H9 (cell line): ENCODE data around the gene GPR107. TPM values are rescaled to one million over a fixed set of nuclear protein-coding genes. Genes with fewer than 3 reads are reported as not detected.
"Not testable (repeated sequence)": the region's sequence is repeated elsewhere in the genome, so short reads cannot be mapped to it uniquely, and the experiment has no call there.

Experiments
- DNase-seq: peaks from one replicate; pipeline ENCODE4 v3.0.0-alpha.2; 2017
- H2AFZ ChIP-seq: one replicate; pipeline ENCODE4 v1.6.1; 2013; ENCODE audit warnings: mild to moderate bottlenecking, low read length, control low read depth, moderate library complexity
- H2AK5ac ChIP-seq: 2 replicates; pipeline ENCODE4 v1.6.1; 2013; ENCODE audit warnings: low read length, control low read depth, mixed read lengths; ENCODE audit not compliant: insufficient read length
- H2BK120ac ChIP-seq: one replicate; pipeline ENCODE4 v1.6.1; 2013; ENCODE audit warnings: low read depth, mild to moderate bottlenecking, low read length, control low read depth, inconsistent platforms; ENCODE audit not compliant: poor library complexity, severe bottlenecking
- H2BK12ac ChIP-seq: 2 replicates; pipeline ENCODE4 v1.6.1; 2013; ENCODE audit warnings: low read length, control low read depth, mixed read lengths, low read depth; ENCODE audit not compliant: insufficient read length
- H2BK15ac ChIP-seq: 2 replicates; pipeline ENCODE4 v1.6.1; 2013; ENCODE audit warnings: low read depth, low read length, control low read depth
- H2BK20ac ChIP-seq: one replicate; pipeline ENCODE4 v1.6.1; 2013; ENCODE audit warnings: low read depth, mild to moderate bottlenecking, low read length, control low read depth, inconsistent platforms; ENCODE audit not compliant: poor library complexity, severe bottlenecking
- H2BK5ac ChIP-seq: 2 replicates; pipeline ENCODE4 v1.6.1; 2013; ENCODE audit warnings: low read length, control low read depth, mixed read lengths; ENCODE audit not compliant: insufficient read length
- H3K14ac ChIP-seq: 2 replicates; pipeline ENCODE4 v1.6.1; 2013; ENCODE audit warnings: low read length, control low read depth; ENCODE audit not compliant: insufficient read depth
- H3K18ac ChIP-seq: 2 replicates; pipeline ENCODE4 v1.6.1; 2013; ENCODE audit warnings: low read depth, mild to moderate bottlenecking, mixed read lengths, low read length, control low read depth; ENCODE audit not compliant: insufficient read length
- H3K23ac ChIP-seq: 2 replicates; pipeline ENCODE4 v1.6.1; 2013; ENCODE audit warnings: low read length, control low read depth, mixed read lengths, low read depth; ENCODE audit not compliant: insufficient read length
- H3K23me2 ChIP-seq: 2 replicates; pipeline ENCODE4 v1.6.1; 2013; ENCODE audit warnings: low read depth, mild to moderate bottlenecking, mixed read lengths, low read length, control low read depth; ENCODE audit not compliant: insufficient read length, poor library complexity, severe bottlenecking
- H3K27ac ChIP-seq: 2 replicates; pipeline ENCODE4 v1.5.1; 2013; ENCODE audit warnings: low read length, control low read depth, mixed read lengths, low read depth; ENCODE audit not compliant: insufficient read length
- H3K27me3 ChIP-seq: 2 replicates; pipeline ENCODE4 v1.6.1; 2013; ENCODE audit warnings: low read length, control low read depth, inconsistent platforms; ENCODE audit not compliant: insufficient read depth
- H3K4ac ChIP-seq: 2 replicates; pipeline ENCODE4 v1.6.1; 2013; ENCODE audit warnings: low read depth, mild to moderate bottlenecking, control low read depth, inconsistent platforms, low read length, moderate library complexity
- H3K4me1 ChIP-seq: 2 replicates; pipeline ENCODE4 v1.6.1; 2013; ENCODE audit warnings: low read length, control low read depth, inconsistent platforms; ENCODE audit not compliant: insufficient read depth
- H3K4me2 ChIP-seq: 2 replicates; pipeline ENCODE4 v1.6.1; 2013; ENCODE audit warnings: low read length, control low read depth, mixed read lengths; ENCODE audit not compliant: insufficient read length, insufficient read depth
- H3K56ac ChIP-seq: 2 replicates; pipeline ENCODE4 v1.6.1; 2013; ENCODE audit warnings: low read depth, mild to moderate bottlenecking, mixed read lengths, low read length, control low read depth; ENCODE audit not compliant: insufficient read length
- H3K79me1 ChIP-seq: 2 replicates; pipeline ENCODE4 v1.6.1; 2013; ENCODE audit warnings: low read depth, mild to moderate bottlenecking, moderate library complexity, low read length, control low read depth, inconsistent platforms; ENCODE audit not compliant: insufficient read depth, poor library complexity, severe bottlenecking
- H3K79me2 ChIP-seq: 2 replicates; pipeline ENCODE4 v1.6.1; 2013; ENCODE audit warnings: low read length, control low read depth, inconsistent platforms; ENCODE audit not compliant: insufficient read depth
- H3K9ac ChIP-seq: 2 replicates; pipeline ENCODE4 v1.6.1; 2013; ENCODE audit warnings: low read length, control low read depth, mixed read lengths; ENCODE audit not compliant: insufficient read length; ENCODE audit errors: extremely low read depth
- H3K9me3 ChIP-seq: one replicate; pipeline ENCODE4 v1.6.1; 2013; ENCODE audit warnings: low read depth, low read length, inconsistent platforms; ENCODE audit not compliant: control insufficient read depth
- H3T11ph ChIP-seq: one replicate; pipeline ENCODE4 v1.6.1; 2013; ENCODE audit warnings: mild to moderate bottlenecking, low read length, control low read depth, inconsistent platforms
- H4K20me1 ChIP-seq: one replicate; pipeline ENCODE4 v1.6.1; 2013; ENCODE audit not compliant: control insufficient read depth, insufficient read length, insufficient read depth
- H4K5ac ChIP-seq: 2 replicates; pipeline ENCODE4 v1.6.1; 2013; ENCODE audit warnings: low read depth, mild to moderate bottlenecking, mixed read lengths, low read length, control low read depth; ENCODE audit not compliant: insufficient read length
- H4K8ac ChIP-seq: replicated peaks from 2 replicates; pipeline ENCODE4 v1.6.1; 2013; ENCODE audit warnings: low read length, control low read depth, mixed read lengths, low read depth; ENCODE audit not compliant: insufficient read length
- H4K91ac ChIP-seq: 2 replicates; pipeline ENCODE4 v1.6.1; 2013; ENCODE audit warnings: low read depth, mild to moderate bottlenecking, moderate library complexity, mixed read lengths, low read length, control low read depth; ENCODE audit not compliant: insufficient read length
- H3K27ac Mint-ChIP-seq, 3 experiments: 2 replicates in 2 of 3; 3 replicates in 1 of 3; pipeline ENCODE4 v1.8.0; 2020 to 2021; ENCODE audit warnings: mixed read lengths in 3 of 3, mild to moderate bottlenecking in 1 of 3, moderate library complexity in 1 of 3
- H3K27me3 Mint-ChIP-seq: 2 replicates; pipeline ENCODE4 v1.8.0; 2021; ENCODE audit warnings: low read depth, mild to moderate bottlenecking, moderate library complexity, mixed read lengths
- H3K36me3 Mint-ChIP-seq, 3 experiments: 2 replicates in 2 of 3; 3 replicates in 1 of 3; pipeline ENCODE4 v1.8.0; 2020 to 2021; ENCODE audit warnings: low read depth in 3 of 3, mixed read lengths in 3 of 3; ENCODE audit not compliant: insufficient read depth in 1 of 3
- H3K4me1 Mint-ChIP-seq, 2 experiments: 2 replicates each; pipeline ENCODE4 v1.8.0; 2020; ENCODE audit warnings: mixed read lengths in 2 of 2
- H3K4me3 Mint-ChIP-seq, 2 experiments: 2 replicates in 1 of 2; 3 replicates in 1 of 2; pipeline ENCODE4 v1.8.0; 2020 to 2021; ENCODE audit warnings: mild to moderate bottlenecking in 2 of 2, mixed read lengths in 2 of 2, moderate library complexity in 1 of 2
- H3K9me3 Mint-ChIP-seq, 2 experiments: 2 replicates in 1 of 2; 3 replicates in 1 of 2; pipeline ENCODE4 v1.8.0; 2020; ENCODE audit warnings: mild to moderate bottlenecking in 2 of 2, mixed read lengths in 2 of 2, moderate library complexity in 1 of 2
- CTCF ChIP-seq: fragments of 200-600 bp; sonication (generic); conservative IDR thresholded peaks from 3 replicates; pipeline ENCODE4 v1.8.0; 2021; ENCODE audit warnings: antibody characterized with exemption, mild to moderate bottlenecking
- WGBS: extraction: QIAGEN DNeasy Blood & Tissue Kit; methylation state at CpG from one replicate; pipeline ENCODE4 v1.1.7; 2013; ENCODE audit warnings: missing lambda C conversion rate, low lambda C conversion rate, mixed read lengths; ENCODE audit not compliant: insufficient read length; ENCODE audit errors: extremely low coverage; 5-methylcytosine and 5-hydroxymethylcytosine counted together
- total RNA-seq: library from RNA; stranded (reverse); gene quantifications from 2 replicates; pipeline ENCODE4 v1.2.1, GENCODE V29; 2021

GPR107 gene
- total RNA-seq, 1 experiment from 2014 or later: 38.0 TPM

GRCh38 chr9:130017076-130017475 lies 36.6 kb upstream of the GPR107 start:
- no peak overlapping the region for H3K56ac ChIP-seq

GRCh38 chr9:130017510-130017909 lies 36.2 kb upstream of the GPR107 start:
- H3K27ac Mint-ChIP-seq: not testable (repeated sequence)

More at GRCh38 chr9:130017076-130017475, 36.6 kb upstream of the GPR107 start:
- Histone ChIP-seq H3K79me1 (no peaks in the 10 kb centered on the region), H3K23me2 (no peaks in the 10 kb centered on the region), H2BK120ac (no peak overlapping the region), H4K20me1 (no peaks in the 10 kb centered on the region), H2BK5ac (no peak overlapping the region), H3K4me2 (no peak overlapping the region), H3K9me3 (no peaks in the 10 kb centered on the region), H3K9ac (no peak overlapping the region), H3K23ac (no peak overlapping the region), H4K91ac (no peak overlapping the region), H2AFZ (no peak overlapping the region), H3K27ac (no peak overlapping the region), H3K14ac (no peak overlapping the region), H3K18ac (no peak overlapping the region), H2BK15ac (no peak overlapping the region), H2BK20ac (no peak overlapping the region), H4K8ac (no peak overlapping the region), H3K4ac (no peak overlapping the region), H3K79me2 (peaks cover 1% of the 10 kb centered on the region; the same call in 1 of the 2 replicates), H3K27me3 (no peaks in the 10 kb centered on the region), H3T11ph (no peak overlapping the region), H2AK5ac (no peak overlapping the region), H4K5ac (no peak overlapping the region), H3K4me1 (no peaks in the 10 kb centered on the region; the same call in 1 of the 2 replicates), H2BK12ac (no peak overlapping the region)
- no peak for DNase-seq
- peaks cover 8% of the 10 kb centered on the region in 2 experiments for H3K9me3 Mint-ChIP-seq
- no peak overlapping the region for H3K4me3 Mint-ChIP-seq
- WGBS: no CpG with 5 or more reads among the region's 2 CpGs
- H3K4me1 Mint-ChIP-seq: no peaks in the 10 kb centered on the region
- H3K27me3 Mint-ChIP-seq: no peaks in the 10 kb centered on the region
- H3K36me3 Mint-ChIP-seq: peaks cover 8 to 13% (median 9%) of the 10 kb centered on the region in 3 experiments
- no peak overlapping the region for H3K27ac Mint-ChIP-seq
- TF ChIP-seq CTCF: no peak

More at GRCh38 chr9:130017510-130017909, 36.2 kb upstream of the GPR107 start:
- DNase-seq, H3K27me3 Mint-ChIP-seq, H2BK5ac ChIP-seq, H4K20me1 ChIP-seq, H3K27me3 ChIP-seq, H4K91ac ChIP-seq, H2AFZ ChIP-seq, H2BK12ac ChIP-seq, H2BK20ac ChIP-seq, H2BK15ac ChIP-seq, H3K18ac ChIP-seq, H3K4me1 Mint-ChIP-seq, H3T11ph ChIP-seq, H2AK5ac ChIP-seq, H3K14ac ChIP-seq, H3K4me2 ChIP-seq, H3K56ac ChIP-seq, H3K23me2 ChIP-seq, H3K79me2 ChIP-seq, H2BK120ac ChIP-seq, H3K4me3 Mint-ChIP-seq, H3K9me3 ChIP-seq, H3K4me1 ChIP-seq, H3K79me1 ChIP-seq, H3K27ac ChIP-seq, H3K4ac ChIP-seq, H3K23ac ChIP-seq, H3K9me3 Mint-ChIP-seq, H4K8ac ChIP-seq, H3K9ac ChIP-seq, H4K5ac ChIP-seq: not testable (repeated sequence)
- no CpG with 5 or more reads among the region's 8 CpGs for WGBS
- H3K36me3 Mint-ChIP-seq: peaks cover 8 to 13% (median 9%) of the 10 kb centered on the region in 3 experiments
